ENCODE data around the gene RASGRF2.

DNA sequence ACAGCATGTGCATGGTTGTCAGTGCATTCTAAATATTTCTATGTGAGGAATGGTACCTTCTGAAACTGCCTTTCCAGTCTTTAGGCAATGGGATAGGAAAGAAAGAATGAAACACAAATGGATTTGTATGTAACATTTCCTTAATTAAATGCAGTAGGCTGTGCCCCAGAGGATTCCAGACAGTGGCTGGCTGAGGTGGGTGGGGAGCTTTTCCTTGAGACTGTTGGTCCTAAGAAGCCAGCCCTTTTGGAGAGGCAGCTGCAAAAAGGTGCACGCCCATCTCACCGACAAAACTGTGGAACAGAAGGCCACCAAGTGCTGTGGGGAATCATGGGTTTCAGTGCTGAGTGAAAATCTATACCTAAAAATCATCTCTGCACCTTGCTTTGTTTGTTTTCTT is 266.1 kb downstream of the RASGRF2 start:
- TF ChIP-seq POLR2AphosphoS5 (IDR thresholded peaks at IDR 0.05; ENCODE audit: low read depth, low read length), result no peak
- TF ChIP-seq POLR2A (IDR thresholded peaks at IDR 0.05; ENCODE audit: low read depth, low read length), result no peak
